Neutrophil (primary cell): ENCODE results near the gene GAS7.
A peak's percentile ranks its signal among the peaks of the same experiment; 100 is the strongest.

Source experiments
- H3K27ac ChIP-seq: fragments of 200-600 bp; sonication (generic); 2 replicates; pipeline ENCODE4 v1.5.1; 2016; ENCODE audit warnings: mild to moderate bottlenecking, moderate library complexity
- H3K27me3 ChIP-seq: fragments of 200-600 bp; sonication (generic); 2 replicates; pipeline ENCODE4 v1.6.0; 2016; ENCODE audit warnings: mild to moderate bottlenecking
- H3K36me3 ChIP-seq: fragments of 200-600 bp; sonication (generic); 2 replicates; pipeline ENCODE4 v1.5.1; 2017
- H3K4me1 ChIP-seq, 2 experiments: fragments of 200-600 bp in 1 of 2; sonication (generic) in 1 of 2; 1 replicate in 1 of 2; 2 replicates in 1 of 2; pipeline versions ENCODE4 v1.5.1 to v1.6.1; 2013 to 2016; ENCODE audit warnings: low read depth in 1 of 2, low read length in 1 of 2, mild to moderate bottlenecking in 1 of 2, moderate library complexity in 1 of 2; ENCODE audit not compliant: control insufficient read depth in 1 of 2, insufficient read depth in 1 of 2
- H3K4me3 ChIP-seq, 2 experiments: fragments of 200-600 bp in 1 of 2; sonication (generic) in 1 of 2; 1 replicate in 1 of 2; 2 replicates in 1 of 2; pipeline ENCODE4 v1.5.1; 2013 to 2016; ENCODE audit warnings: low read depth in 1 of 2, low read length in 1 of 2, mild to moderate bottlenecking in 1 of 2, moderate library complexity in 1 of 2
- H3K9me3 ChIP-seq: fragments of 200-600 bp; sonication (generic); 2 replicates; pipeline ENCODE4 v1.5.1; 2016
- TF ChIP-seq, protein P1 (sequence below): fragments of 200-600 bp; sonication (generic); IDR thresholded peaks from 2 replicates; pipeline ENCODE4 v1.5.1; 2016; ENCODE audit warnings: antibody characterized with exemption

Gene GAS7

DNA sequence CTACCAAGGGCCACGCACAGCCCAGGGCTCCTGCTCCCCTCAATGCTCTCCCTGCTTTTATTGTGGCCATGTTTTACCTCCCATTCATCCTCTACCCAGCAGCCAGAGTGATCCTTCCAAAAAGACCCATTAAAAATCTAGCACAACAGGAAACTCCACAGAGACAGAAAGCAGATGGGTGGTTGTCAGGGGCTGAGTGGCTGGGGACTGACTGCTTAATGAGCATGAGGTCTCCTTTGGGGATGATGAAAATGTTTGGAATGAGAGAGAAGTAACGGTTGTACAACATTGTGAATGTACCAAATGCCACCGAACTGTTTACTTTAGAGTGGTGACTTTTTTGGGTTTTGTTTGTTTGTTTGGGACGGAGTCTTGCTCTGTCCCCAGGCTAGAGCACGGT is 107.4 kb downstream of the GAS7 start:
- H3K9me3 ChIP-seq = no peaks in the 10 kb centered on the region
- H3K4me3 ChIP-seq = no peak overlapping the region
- peaks cover 17 to 21% of the 10 kb centered on the region in 2 experiments for H3K4me1 ChIP-seq
- H3K27ac ChIP-seq = no peak overlapping the region
- no peaks in the 10 kb centered on the region for H3K36me3 ChIP-seq
- H3K27me3 ChIP-seq = no peaks in the 10 kb centered on the region
- TF ChIP-seq, protein P1, sequence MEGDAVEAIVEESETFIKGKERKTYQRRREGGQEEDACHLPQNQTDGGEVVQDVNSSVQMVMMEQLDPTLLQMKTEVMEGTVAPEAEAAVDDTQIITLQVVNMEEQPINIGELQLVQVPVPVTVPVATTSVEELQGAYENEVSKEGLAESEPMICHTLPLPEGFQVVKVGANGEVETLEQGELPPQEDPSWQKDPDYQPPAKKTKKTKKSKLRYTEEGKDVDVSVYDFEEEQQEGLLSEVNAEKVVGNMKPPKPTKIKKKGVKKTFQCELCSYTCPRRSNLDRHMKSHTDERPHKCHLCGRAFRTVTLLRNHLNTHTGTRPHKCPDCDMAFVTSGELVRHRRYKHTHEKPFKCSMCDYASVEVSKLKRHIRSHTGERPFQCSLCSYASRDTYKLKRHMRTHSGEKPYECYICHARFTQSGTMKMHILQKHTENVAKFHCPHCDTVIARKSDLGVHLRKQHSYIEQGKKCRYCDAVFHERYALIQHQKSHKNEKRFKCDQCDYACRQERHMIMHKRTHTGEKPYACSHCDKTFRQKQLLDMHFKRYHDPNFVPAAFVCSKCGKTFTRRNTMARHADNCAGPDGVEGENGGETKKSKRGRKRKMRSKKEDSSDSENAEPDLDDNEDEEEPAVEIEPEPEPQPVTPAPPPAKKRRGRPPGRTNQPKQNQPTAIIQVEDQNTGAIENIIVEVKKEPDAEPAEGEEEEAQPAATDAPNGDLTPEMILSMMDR = no peak

DNA sequence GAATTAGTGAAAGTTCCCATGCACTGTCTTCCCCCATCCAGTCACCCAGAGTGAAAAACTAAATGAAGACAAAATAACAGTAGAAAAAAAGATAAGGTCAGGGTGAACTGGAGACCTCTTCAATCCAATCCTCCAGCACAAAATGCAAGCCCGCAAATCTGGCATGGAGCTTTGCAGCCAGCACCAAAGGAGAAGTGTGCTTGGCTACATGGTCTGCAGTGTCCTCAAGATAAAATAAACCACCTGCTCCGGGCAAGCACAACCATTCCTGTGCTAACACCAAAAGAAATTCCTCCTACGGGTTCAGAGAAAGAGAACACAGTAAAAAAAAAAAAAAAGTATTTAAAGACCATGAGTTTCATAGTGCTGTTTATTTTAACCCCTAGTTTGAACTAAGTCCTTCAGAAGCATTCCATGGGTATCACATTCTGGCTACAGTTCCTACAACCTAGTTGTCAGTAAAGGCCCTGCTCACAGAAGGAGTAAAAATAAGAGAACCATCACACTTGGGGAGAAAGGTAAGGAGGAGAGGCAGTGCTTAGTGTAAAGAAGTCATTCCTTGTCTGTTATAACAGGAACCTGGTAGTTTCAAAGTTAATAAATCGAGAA is 109.1 kb downstream of the GAS7 start:
- no peaks in the 10 kb centered on the region for H3K9me3 ChIP-seq
- peaks cover 17 to 21% of the 10 kb centered on the region in 2 experiments for H3K4me1 ChIP-seq
- H3K27me3 ChIP-seq = no peaks in the 10 kb centered on the region
- no peak overlapping the region for H3K4me3 ChIP-seq
- TF ChIP-seq, protein P1 = no peak
- no peak overlapping the region for H3K27ac ChIP-seq
- H3K36me3 ChIP-seq = no peaks in the 10 kb centered on the region

DNA sequence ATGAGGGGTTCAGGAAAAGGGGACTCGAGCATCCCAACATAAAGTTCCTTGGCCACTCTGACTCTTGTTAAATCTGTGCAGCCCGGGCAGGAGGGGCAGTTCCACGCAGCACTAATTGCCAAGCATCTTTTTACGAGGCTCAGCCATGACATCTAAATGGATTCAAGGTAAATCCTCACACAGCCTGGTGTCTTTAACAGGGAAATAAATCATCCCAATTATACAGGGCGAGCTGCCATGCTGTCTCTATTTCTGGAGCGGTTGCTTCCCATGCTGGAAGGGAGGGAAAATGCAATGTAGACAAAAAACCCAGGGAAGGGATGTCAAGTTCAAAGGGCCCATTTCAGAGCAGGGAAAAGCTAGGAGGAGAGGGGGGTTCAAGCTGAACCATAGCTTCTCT is 110.0 kb downstream of the GAS7 start:
- TF ChIP-seq, protein P1 = no peak
- no peak overlapping the region for H3K4me3 ChIP-seq
- H3K4me1 ChIP-seq = peaks cover 17 to 21% of the 10 kb centered on the region in 2 experiments
- no peaks in the 10 kb centered on the region for H3K27me3 ChIP-seq
- no peaks in the 10 kb centered on the region for H3K36me3 ChIP-seq
- no peaks in the 10 kb centered on the region for H3K9me3 ChIP-seq
- H3K27ac ChIP-seq = no peak overlapping the region

DNA sequence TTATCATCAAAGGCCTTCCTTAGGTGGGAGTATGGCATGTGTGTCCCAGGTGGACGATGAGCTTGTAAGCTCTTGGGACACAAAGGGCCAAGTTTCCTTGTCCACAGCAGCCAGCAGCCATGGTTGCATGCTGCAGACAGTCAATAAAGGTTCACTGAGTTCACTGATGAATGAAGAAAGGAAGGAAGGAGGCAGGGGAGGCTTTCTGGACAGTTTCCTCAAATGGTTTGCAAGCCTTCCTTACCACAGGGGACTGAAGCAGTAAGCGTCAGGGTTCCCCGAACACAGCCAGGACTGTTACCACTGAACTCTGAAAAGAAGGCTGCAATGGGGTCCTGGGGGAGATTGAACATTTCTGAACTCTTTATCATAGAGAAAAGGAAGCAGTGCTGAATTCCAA is 111.1 kb downstream of the GAS7 start:
- Histone ChIP-seq H3K27me3 (no peaks in the 10 kb centered on the region), H3K27ac (peak overlapping the region; percentile 83), H3K9me3 (no peaks in the 10 kb centered on the region), H3K4me3 (no peak overlapping the region), H3K36me3 (no peaks in the 10 kb centered on the region), H3K4me1 (peaks cover 17 to 21% of the 10 kb centered on the region in 2 experiments)
- TF ChIP-seq, protein P1 = no peak

DNA sequence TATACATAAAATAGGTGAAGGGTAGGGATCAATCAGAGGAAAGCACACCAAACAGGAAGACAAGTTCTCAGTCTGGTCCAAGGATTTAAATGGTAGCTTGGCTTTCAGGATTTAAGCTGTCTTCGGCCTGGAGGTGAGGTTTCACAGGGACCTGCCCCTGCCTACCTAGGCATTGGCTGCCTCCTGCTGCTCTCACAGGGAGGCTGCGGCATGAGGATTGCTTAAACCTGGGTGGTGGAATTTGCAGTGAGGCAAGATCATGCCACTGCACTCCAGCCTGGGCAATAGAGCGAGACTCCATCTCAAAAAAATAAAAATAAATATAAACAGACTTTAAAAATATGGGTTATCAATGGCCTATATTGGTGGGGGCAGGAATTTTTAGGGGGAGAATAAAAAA is 114.5 kb downstream of the GAS7 start:
- Histone ChIP-seq H3K4me1 (peaks cover 17 to 21% of the 10 kb centered on the region in 2 experiments), H3K27ac (no peak overlapping the region), H3K9me3 (no peaks in the 10 kb centered on the region), H3K27me3 (no peaks in the 10 kb centered on the region), H3K36me3 (no peaks in the 10 kb centered on the region), H3K4me3 (no peak overlapping the region)
- TF ChIP-seq, protein P1 = no peak
